Ovary (tissue), 9 donors: Measurements from ENCODE around the gene SAMD4A. TPM values are rescaled to one million over a fixed set of nuclear protein-coding genes. Genes with fewer than 3 reads are reported as not detected.

Experiments
- DNase-seq, 5 donors: peaks; one replicate each; pipeline ENCODE4 v3.0.0-alpha.2; 2019 to 2020
- H3K27ac ChIP-seq, 2 donors: fragments of 200-600 bp; one replicate each; pipeline versions ENCODE4 v1.5.1 to v1.8.0; 2019 to 2022
- H3K27me3 ChIP-seq: fragments of 200-600 bp; one replicate; pipeline ENCODE4 v1.8.0; 2022
- H3K36me3 ChIP-seq: fragments of 200-600 bp; sonication (generic); one replicate; pipeline ENCODE4 v1.5.1; 2019
- H3K4me1 ChIP-seq: one replicate; pipeline ENCODE4 v1.8.1; 2013; ENCODE audit warnings: mild to moderate bottlenecking, moderate library complexity; ENCODE audit not compliant: insufficient read depth
- H3K4me3 ChIP-seq: fragments of 200-600 bp; sonication (generic); one replicate; pipeline ENCODE4 v1.5.1; 2017
- H3K9me3 ChIP-seq, 2 donors: fragments of 200-600 bp in 1 of 2; sonication (generic) in 1 of 2; one replicate each; pipeline versions ENCODE4 v1.5.1 to v1.8.1; 2013 to 2019; ENCODE audit warnings: mild to moderate bottlenecking in 1 of 2, moderate library complexity in 1 of 2
- CTCF ChIP-seq, 3 donors: fragments of 450-650 bp in 2 of 3; fragments of 200-600 bp in 1 of 3; IDR thresholded peaks; one replicate each; pipeline versions ENCODE4 v1.5.1 to v1.8.0; 2016 to 2022; ENCODE audit warnings: antibody characterized with exemption in 3 of 3, mild to moderate bottlenecking in 1 of 3
- EP300 ChIP-seq: sonication (generic); formaldehyde crosslinking; IDR thresholded peaks from one replicate; pipeline ENCODE4 v1.6.1; 2017; ENCODE audit warnings: antibody characterized with exemption
- POLR2A ChIP-seq: fragments of 450-650 bp; IDR thresholded peaks from one replicate; pipeline ENCODE4 v1.6.1; 2017; ENCODE audit warnings: antibody characterized with exemption, mild to moderate bottlenecking, moderate library complexity
- WGBS, 3 donors: extraction: QIAGEN DNeasy Blood & Tissue Kit in 1 of 3; methylation state at CpG; one replicate each; pipeline versions ENCODE4 v1.1.5 to v1.1.7; 2013 to 2017; 5-methylcytosine and 5-hydroxymethylcytosine counted together
- intact Hi-C, 4 donors: fragments of 100-400 bp; cut with DNase I; formaldehyde crosslinking; loops; one replicate each; pipeline versions ENCODE4 v1.11.0 to v1.15.1; 2022 to 2023
- polyA plus RNA-seq, 2 donors: library from polyadenylated mRNA; stranded (reverse); fragments of 200-250 nt in 1 of 2; fragments of 350-450 nt in 1 of 2; fragmentation: Illumina TruSeq in 1 of 2; extraction: RNeasy Lipid Tissue Mini Kit (QIAGEN cat#74804) in 1 of 2; gene quantifications; one replicate each; pipeline ENCODE4 v1.2.3, GENCODE V29; 2013 to 2014
- total RNA-seq, 7 donors: library from RNA; depleted of rRNA in 2 of 7; stranded (reverse); fragments of >200 nt in 2 of 7; fragmentation: NEBNext Ultra II Directional in 3 of 7; extraction: Animal tissue kit (Norgen Biotek cat#: 25700) in 3 of 7; gene quantifications; one replicate each; pipeline versions ENCODE4 v1.1.0 to v1.2.4, GENCODE V29; 2016 to 2023
- donor health status: DM: no; HTN: no; CAD: no; lungs with moderate emphysema.
- donor health status: DM: no; HTN: no; CAD: no.
- donor health status: Bipolar disorder and iron deficiency.
- donor health status: DM: yes; HTN: yes; CAD: no.
- donor health status: DM: no; HTN: no; CAD: no.
- donor health status: DM: yes; HTN: yes; CAD: no.

SAMD4A gene
- total and polyA plus RNA-seq, 9 donors, result 2.3 to 22.4 (median 7.3) TPM

GRCh38 chr14:54789781-54790480, 223.0 kb downstream of the SAMD4A start:
- Histone ChIP-seq H3K27me3 (no peaks in the 10 kb centered on the region), H3K4me1 (no peaks in the 10 kb centered on the region), H3K36me3 (no peaks in the 10 kb centered on the region), H3K9me3 (no peaks in the 10 kb centered on the region), H3K27ac (no peak overlapping the region), H3K4me3 (no peak overlapping the region)
- intact Hi-C loops, result no loop called here
- DNase-seq, result no peak
- WGBS, 3 donors, result 94 to 97% (median 94%) methylated on average over 12 of the region's 12 CpGs
- TF ChIP-seq CTCF (IDR thresholded peaks at IDR 0.05) (no peak), EP300 (no peak), POLR2A (no peak)

GRCh38 chr14:54791001-54791400, 224.1 kb downstream of the SAMD4A start:
- 81 to 84% (median 82%) methylated on average over 4 of the region's 4 CpGs for WGBS, 3 donors

GRCh38 chr14:54792288-54792687, 225.4 kb downstream of the SAMD4A start:
- 75 to 77% (median 76%) methylated on average over 6 of the region's 6 CpGs for WGBS, 3 donors
- Histone ChIP-seq H3K27ac (no peak overlapping the region), H3K27me3 (no peaks in the 10 kb centered on the region), H3K4me3 (no peak overlapping the region), H3K9me3 (no peaks in the 10 kb centered on the region), H3K36me3 (no peaks in the 10 kb centered on the region), H3K4me1 (no peaks in the 10 kb centered on the region)
- TF ChIP-seq POLR2A, result no peak
- TF ChIP-seq CTCF (IDR thresholded peaks at IDR 0.05), result no peak
- TF ChIP-seq EP300, result no peak
- no peak for DNase-seq
- intact Hi-C loops, result no loop called here

More at GRCh38 chr14:54791001-54791400, 224.1 kb downstream of the SAMD4A start:
- intact Hi-C loops, result no loop called here
- DNase-seq, result no peak
- H3K4me1 ChIP-seq, result no peaks in the 10 kb centered on the region
- no peak overlapping the region for H3K27ac ChIP-seq
- no peaks in the 10 kb centered on the region for H3K9me3 ChIP-seq
- no peaks in the 10 kb centered on the region for H3K27me3 ChIP-seq
- H3K4me3 ChIP-seq, result no peak overlapping the region
- H3K36me3 ChIP-seq, result no peaks in the 10 kb centered on the region
- TF ChIP-seq EP300 (no peak), POLR2A (no peak), CTCF (IDR thresholded peaks at IDR 0.05) (no peak)

- no peak overlapping the region for H3K27ac ChIP-seq
- intact Hi-C loops, result no loop called here
- H3K36me3 ChIP-seq, result no peaks in the 10 kb centered on the region
- WGBS, 3 donors, result 18 to 49% (median 27%) methylated on average over 1 of the region's 1 CpG
- DNase-seq, result no peak
- no peak overlapping the region for H3K4me3 ChIP-seq
- H3K9me3 ChIP-seq, result no peaks in the 10 kb centered on the region
- H3K4me1 ChIP-seq, result no peaks in the 10 kb centered on the region
- no peak for TF ChIP-seq CTCF (IDR thresholded peaks at IDR 0.05)
- no peak for TF ChIP-seq EP300
- no peak for TF ChIP-seq POLR2A
- H3K27me3 ChIP-seq, result no peaks in the 10 kb centered on the region
These were observed 227.2 kb downstream of the SAMD4A start for GRCh38 chr14:54794159-54794558.
